Suprapubic skin (tissue), 4 donors: Measurements from ENCODE around the gene HIPK3. TPM values are rescaled to one million over a fixed set of nuclear protein-coding genes. Genes with fewer than 3 reads are reported as not detected.
"Not testable (repeated sequence)": the region's sequence is repeated elsewhere in the genome, so short reads cannot be mapped to it uniquely, and the experiment has no call there.

ENCODE experiments used
- DNase-seq, 2 donors: peaks; one replicate each; pipeline ENCODE4 v3.0.0-alpha.2; 2019; ENCODE audit warnings: low spot score in 2 of 2
- H3K27ac ChIP-seq: fragments of 200-600 bp; sonication (generic); one replicate; pipeline ENCODE4 v1.5.1; 2019
- H3K27me3 ChIP-seq: fragments of 200-600 bp; sonication (generic); one replicate; pipeline ENCODE4 v1.5.1; 2019
- H3K36me3 ChIP-seq: fragments of 200-600 bp; sonication (generic); one replicate; pipeline ENCODE4 v1.5.1; 2019
- H3K4me1 ChIP-seq: fragments of 200-600 bp; sonication (generic); one replicate; pipeline ENCODE4 v1.5.1; 2019
- H3K4me3 ChIP-seq: fragments of 200-600 bp; sonication (generic); one replicate; pipeline ENCODE4 v1.5.1; 2019; ENCODE audit warnings: mild to moderate bottlenecking
- H3K9me3 ChIP-seq: fragments of 200-600 bp; sonication (generic); one replicate; pipeline ENCODE4 v1.5.1; 2019
- EP300 ChIP-seq: sonication (generic); formaldehyde crosslinking; IDR thresholded peaks from one replicate; pipeline ENCODE4 v1.6.1; 2017; ENCODE audit warnings: antibody characterized with exemption
- POLR2A ChIP-seq, 2 donors: fragments of 450-650 bp; IDR thresholded peaks; one replicate each; pipeline ENCODE4 v1.6.1; 2017; ENCODE audit warnings: antibody characterized with exemption in 2 of 2, mild to moderate bottlenecking in 2 of 2, moderate library complexity in 2 of 2
- POLR2AphosphoS5 ChIP-seq, 3 donors: sonication (generic); formaldehyde crosslinking; IDR thresholded peaks; one replicate each; pipeline ENCODE4 v1.6.1; 2017; ENCODE audit warnings: antibody characterized with exemption in 3 of 3
- WGBS: methylation state at CpG from one replicate; pipeline ENCODE4 v1.1.5; 2018; 5-methylcytosine and 5-hydroxymethylcytosine counted together
- total RNA-seq, 4 donors: library from RNA; depleted of rRNA; stranded (reverse); fragments of >200 nt; gene quantifications; one replicate each; pipeline ENCODE4 v1.1.0, GENCODE V29; 2016
- TF ChIP-seq, protein P1 (sequence below), 2 donors: fragments of 200-600 bp in 1 of 2; fragments of 450-650 bp in 1 of 2; sonication (generic) in 1 of 2; IDR thresholded peaks; one replicate each; pipeline ENCODE4 v1.5.1; 2016 to 2019; ENCODE audit warnings: antibody characterized with exemption in 2 of 2, mild to moderate bottlenecking in 1 of 2, moderate library complexity in 1 of 2

The HIPK3 gene
- total RNA-seq, 4 donors from 2014 or later = 76.4 to 110 (median 90.6) TPM

DNA sequence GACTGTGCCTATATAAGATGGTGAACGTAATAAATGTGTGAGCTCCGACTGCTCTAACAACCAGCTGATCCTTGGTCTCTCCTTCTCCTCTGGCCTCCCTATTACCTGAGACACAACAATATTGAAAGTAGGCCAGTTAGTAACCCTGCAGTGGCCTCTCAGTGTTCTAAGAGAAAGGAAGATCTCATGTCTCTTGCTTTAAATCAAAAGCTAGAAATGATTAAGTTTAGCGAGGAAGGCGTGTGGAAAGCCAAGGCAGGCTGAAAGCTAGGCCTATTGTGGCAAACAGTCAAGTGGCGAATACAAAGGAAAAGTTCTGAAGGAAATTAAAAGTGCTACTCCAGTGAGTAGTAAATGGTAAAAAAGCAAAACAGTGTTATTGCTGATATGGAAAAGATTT lies 39.5 kb downstream of the HIPK3 start:
- Histone ChIP-seq H3K4me3 (no peak overlapping the region), H3K36me3 (peaks cover 12% of the 10 kb centered on the region), H3K4me1 (peaks cover 11% of the 10 kb centered on the region), H3K27me3 (no peaks in the 10 kb centered on the region), H3K27ac (no peak overlapping the region), H3K9me3 (no peaks in the 10 kb centered on the region)
- no peak for TF ChIP-seq POLR2AphosphoS5 (IDR thresholded peaks at IDR 0.05)
- TF ChIP-seq, protein P1, sequence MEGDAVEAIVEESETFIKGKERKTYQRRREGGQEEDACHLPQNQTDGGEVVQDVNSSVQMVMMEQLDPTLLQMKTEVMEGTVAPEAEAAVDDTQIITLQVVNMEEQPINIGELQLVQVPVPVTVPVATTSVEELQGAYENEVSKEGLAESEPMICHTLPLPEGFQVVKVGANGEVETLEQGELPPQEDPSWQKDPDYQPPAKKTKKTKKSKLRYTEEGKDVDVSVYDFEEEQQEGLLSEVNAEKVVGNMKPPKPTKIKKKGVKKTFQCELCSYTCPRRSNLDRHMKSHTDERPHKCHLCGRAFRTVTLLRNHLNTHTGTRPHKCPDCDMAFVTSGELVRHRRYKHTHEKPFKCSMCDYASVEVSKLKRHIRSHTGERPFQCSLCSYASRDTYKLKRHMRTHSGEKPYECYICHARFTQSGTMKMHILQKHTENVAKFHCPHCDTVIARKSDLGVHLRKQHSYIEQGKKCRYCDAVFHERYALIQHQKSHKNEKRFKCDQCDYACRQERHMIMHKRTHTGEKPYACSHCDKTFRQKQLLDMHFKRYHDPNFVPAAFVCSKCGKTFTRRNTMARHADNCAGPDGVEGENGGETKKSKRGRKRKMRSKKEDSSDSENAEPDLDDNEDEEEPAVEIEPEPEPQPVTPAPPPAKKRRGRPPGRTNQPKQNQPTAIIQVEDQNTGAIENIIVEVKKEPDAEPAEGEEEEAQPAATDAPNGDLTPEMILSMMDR (IDR thresholded peaks at IDR 0.05) = no peak
- no peak for TF ChIP-seq EP300
- TF ChIP-seq POLR2A (IDR thresholded peaks at IDR 0.05) = no peak
- 90% methylated on average over 5 of the region's 5 CpGs for WGBS
- DNase-seq = no peak

DNA sequence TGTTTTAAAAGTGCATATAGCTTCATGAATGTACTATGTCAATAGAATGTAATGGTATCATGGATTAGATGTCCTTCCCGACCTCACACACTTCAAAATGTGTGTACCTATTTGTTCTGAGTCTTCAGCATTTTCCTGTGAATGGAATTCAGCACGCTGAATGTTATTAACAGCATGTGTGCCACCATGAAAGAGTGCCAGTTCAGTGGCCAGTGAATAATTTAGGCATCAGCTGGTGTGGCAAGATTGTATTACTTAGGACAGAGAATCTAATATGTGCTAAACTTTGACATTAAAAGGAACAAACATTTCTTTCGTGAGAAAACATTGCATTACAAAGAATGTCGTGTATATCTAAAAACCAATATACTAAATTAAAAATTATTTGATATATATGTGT lies 46.4 kb downstream of the HIPK3 start:
- H3K36me3 ChIP-seq = no peaks in the 10 kb centered on the region
- TF ChIP-seq POLR2A (IDR thresholded peaks at IDR 0.05) = no peak
- TF ChIP-seq EP300 = no peak
- TF ChIP-seq POLR2AphosphoS5 (IDR thresholded peaks at IDR 0.05) = no peak
- TF ChIP-seq, protein P1 (IDR thresholded peaks at IDR 0.05) = no peak
- peaks cover 11% of the 10 kb centered on the region for H3K4me1 ChIP-seq
- H3K27ac ChIP-seq = no peak overlapping the region
- no peak for DNase-seq
- H3K9me3 ChIP-seq = no peaks in the 10 kb centered on the region
- H3K27me3 ChIP-seq = no peaks in the 10 kb centered on the region
- H3K4me3 ChIP-seq = no peak overlapping the region
- 79% methylated on average over 4 of the region's 4 CpGs for WGBS

DNA sequence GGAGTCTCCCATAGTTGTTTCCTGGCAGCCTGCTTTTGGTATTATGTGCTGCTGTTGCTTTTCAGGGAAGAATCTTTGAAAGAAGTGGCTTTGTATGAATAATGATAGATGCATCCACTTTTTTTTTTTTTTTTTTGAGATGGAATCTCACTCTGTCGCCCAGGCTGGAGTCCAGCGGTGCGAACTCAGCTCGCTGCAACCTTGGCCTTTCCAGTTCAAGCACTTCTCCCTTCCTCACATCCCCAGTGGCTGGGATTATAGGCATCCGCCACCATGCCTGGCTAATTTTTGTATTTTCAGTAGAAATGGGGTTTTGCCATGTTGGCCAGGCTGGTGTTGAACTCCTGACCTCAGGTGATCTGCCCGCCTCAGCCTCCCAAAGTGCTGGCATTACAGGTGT lies 49.6 kb downstream of the HIPK3 start:
- H3K4me3 ChIP-seq, H3K27ac ChIP-seq, H3K36me3 ChIP-seq, H3K4me1 ChIP-seq, H3K27me3 ChIP-seq, DNase-seq, H3K9me3 ChIP-seq: not testable (repeated sequence)
- 93% methylated on average over 6 of the region's 6 CpGs for WGBS

DNA sequence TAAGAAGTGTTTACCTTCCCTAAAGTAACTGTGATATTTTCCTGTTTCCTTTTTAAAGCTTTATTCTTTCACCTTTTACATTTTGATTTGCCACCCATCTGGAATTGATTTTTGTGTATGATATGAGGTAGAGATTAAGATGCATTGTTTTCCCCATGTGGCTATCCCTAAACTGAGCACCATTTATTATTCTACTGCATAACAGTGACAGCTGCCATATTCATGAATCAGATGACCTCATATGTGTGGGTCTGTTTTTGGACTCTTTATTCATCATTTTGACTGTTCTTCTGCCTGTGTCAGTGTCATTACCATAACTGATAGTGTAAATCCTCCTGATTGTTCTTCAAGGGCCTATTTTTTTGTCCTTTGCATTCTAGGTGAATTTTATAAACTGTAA lies 50.8 kb downstream of the HIPK3 start:
- TF ChIP-seq POLR2A (IDR thresholded peaks at IDR 0.05) = no peak
- TF ChIP-seq EP300 = no peak
- TF ChIP-seq POLR2AphosphoS5 (IDR thresholded peaks at IDR 0.05) = no peak
- TF ChIP-seq, protein P1 (IDR thresholded peaks at IDR 0.05) = no peak
- Histone ChIP-seq H3K4me3 (no peak overlapping the region), H3K9me3 (no peaks in the 10 kb centered on the region), H3K27me3 (no peaks in the 10 kb centered on the region), H3K4me1 (peaks cover 16% of the 10 kb centered on the region), H3K27ac (no peak overlapping the region), H3K36me3 (no peaks in the 10 kb centered on the region)
- no peak for DNase-seq

DNA sequence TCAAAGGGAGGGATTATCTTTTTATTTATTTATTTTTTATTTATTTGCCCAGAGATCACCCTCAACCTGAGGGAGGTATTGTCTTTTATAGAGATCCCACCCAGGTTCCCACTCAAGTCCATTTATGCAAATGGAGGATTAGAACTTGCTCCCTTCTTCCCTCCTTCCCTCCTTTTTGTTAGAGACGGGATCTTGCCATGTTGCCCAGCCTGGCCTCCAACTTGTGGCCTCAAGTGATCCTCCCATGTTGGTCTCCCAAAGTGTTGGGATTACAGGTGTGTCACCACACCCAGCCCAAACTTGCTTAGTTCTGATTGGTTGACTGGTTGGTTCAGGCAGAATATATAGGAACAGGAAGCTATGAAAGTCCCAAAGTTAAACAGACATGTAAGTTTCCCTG lies 51.9 kb downstream of the HIPK3 start:
- Histone ChIP-seq H3K27me3 (no peaks in the 10 kb centered on the region), H3K4me1 (peaks cover 18% of the 10 kb centered on the region), H3K4me3 (no peak overlapping the region), H3K9me3 (no peaks in the 10 kb centered on the region), H3K27ac (no peak overlapping the region), H3K36me3 (no peaks in the 10 kb centered on the region)
- 100% methylated on average over 1 of the region's 1 CpG for WGBS
- DNase-seq = no peak
- TF ChIP-seq POLR2AphosphoS5 (IDR thresholded peaks at IDR 0.05) (no peak), EP300 (no peak)
- TF ChIP-seq, protein P1 (IDR thresholded peaks at IDR 0.05) = no peak

DNA sequence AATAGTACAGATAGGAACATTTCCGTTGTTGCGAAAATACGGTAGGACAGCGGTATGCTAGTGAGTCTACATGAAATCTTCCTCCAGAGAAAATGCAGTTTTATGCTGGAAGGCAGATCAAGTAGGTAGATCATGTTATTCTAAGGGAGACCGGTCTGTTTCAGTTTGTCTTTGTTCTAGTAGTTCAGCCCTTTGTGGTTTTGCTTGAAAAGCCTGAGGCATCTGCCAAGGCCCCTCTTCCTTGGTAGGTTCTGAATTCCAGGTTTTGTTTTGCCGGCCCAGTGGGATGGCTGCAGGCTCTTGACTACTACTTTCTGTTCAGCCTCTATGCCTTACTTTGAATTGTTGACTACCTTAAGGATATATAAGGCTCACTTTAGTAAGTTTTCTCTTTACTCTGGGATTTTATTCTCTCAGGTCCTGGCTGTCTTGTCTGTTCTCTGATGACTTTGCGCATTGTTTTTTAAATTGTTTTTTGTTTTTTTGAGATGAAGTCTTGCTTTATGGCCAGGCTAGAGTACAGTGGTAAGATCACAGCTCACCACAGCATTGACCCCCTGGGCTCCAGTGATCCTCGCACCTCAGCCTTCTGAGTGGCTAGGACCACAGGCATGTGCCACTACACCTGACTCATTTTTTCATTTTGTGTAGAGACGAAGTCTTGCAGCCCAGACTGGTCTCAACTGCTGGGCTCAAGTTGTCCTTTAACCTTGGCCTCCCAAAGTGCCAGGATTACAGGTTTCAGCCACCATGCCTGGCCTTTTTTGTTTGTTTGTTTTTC lies 53.7 kb downstream of the HIPK3 start:
- Histone ChIP-seq H3K4me1 (peaks cover 23% of the 10 kb centered on the region), H3K9me3 (no peaks in the 10 kb centered on the region), H3K4me3 (no peak overlapping the region), H3K36me3 (no peaks in the 10 kb centered on the region), H3K27me3 (no peaks in the 10 kb centered on the region), H3K27ac (no peak overlapping the region)
- DNase-seq = no peak
- TF ChIP-seq EP300 (no peak), POLR2A (IDR thresholded peaks at IDR 0.05) (no peak), POLR2AphosphoS5 (IDR thresholded peaks at IDR 0.05) (no peak)
- TF ChIP-seq, protein P1 (IDR thresholded peaks at IDR 0.05) = no peak
- 92% methylated on average over 9 of the region's 9 CpGs for WGBS
